Fibroblast of lung (primary cell): ENCODE measurements around the gene OR2G6. TPM values are rescaled to one million over a fixed set of nuclear protein-coding genes. Genes with fewer than 3 reads are reported as not detected.
"Not testable (repeated sequence)": the region's sequence is repeated elsewhere in the genome, so short reads cannot be mapped to it uniquely, and the experiment has no call there.

ENCODE experiments used
- DNase-seq, 2 donors: peaks; one replicate each; pipeline versions ENCODE4 v3.0.0 to v3.0.0-alpha.2; 2010; ENCODE audit warnings: low read depth in 2 of 2
- H2AFZ ChIP-seq: 2 replicates; pipeline ENCODE4 v1.5.1; 2012; ENCODE audit warnings: low read length, control low read depth, inconsistent platforms
- H3K27ac ChIP-seq: 2 replicates; pipeline ENCODE4 v1.5.1; 2011; ENCODE audit warnings: low read length, control low read depth; ENCODE audit not compliant: insufficient read depth
- H3K27me3 ChIP-seq: 2 replicates; pipeline ENCODE4 v1.5.1; 2011; ENCODE audit warnings: mild to moderate bottlenecking, low read length; ENCODE audit not compliant: control insufficient read depth, insufficient read depth
- H3K36me3 ChIP-seq: 2 replicates; pipeline ENCODE4 v1.5.1; 2011; ENCODE audit warnings: low read length; ENCODE audit not compliant: control insufficient read depth, insufficient read depth
- H3K4me1 ChIP-seq: 2 replicates; pipeline ENCODE4 v1.5.1; 2011; ENCODE audit warnings: low read length; ENCODE audit not compliant: control insufficient read depth, insufficient read depth; ENCODE audit errors: extremely low read depth
- H3K4me2 ChIP-seq: 2 replicates; pipeline ENCODE4 v1.5.1; 2011; ENCODE audit warnings: low read length, control low read depth; ENCODE audit not compliant: insufficient read depth; ENCODE audit errors: extremely low read depth
- H3K4me3 ChIP-seq, 4 experiments: fragments of 200-600 bp in 1 of 4; sonication (generic) in 1 of 4; replicated peaks in 1 of 4; 2 replicates each; pipeline ENCODE4 v1.5.1; 2011 to 2016; ENCODE audit warnings: low read length in 4 of 4, low read depth in 3 of 4, mild to moderate bottlenecking in 3 of 4, control low read depth in 2 of 4, inconsistent platforms in 1 of 4, mixed read lengths in 1 of 4; ENCODE audit not compliant: insufficient read depth in 1 of 4; ENCODE audit errors: control extremely low read depth in 1 of 4
- H3K79me2 ChIP-seq: 2 replicates; pipeline ENCODE4 v1.5.1; 2012; ENCODE audit warnings: mild to moderate bottlenecking, low read length, inconsistent platforms; ENCODE audit not compliant: control insufficient read depth, insufficient read depth
- H3K9ac ChIP-seq: 2 replicates; pipeline ENCODE4 v1.5.1; 2011; ENCODE audit warnings: mild to moderate bottlenecking, low read length, control low read depth; ENCODE audit not compliant: insufficient read depth
- H3K9me3 ChIP-seq: 2 replicates; pipeline ENCODE4 v1.5.1; 2012; ENCODE audit warnings: low read depth, low read length; ENCODE audit not compliant: control insufficient read depth, insufficient read depth
- H4K20me1 ChIP-seq: 2 replicates; pipeline ENCODE4 v1.5.1; 2011; ENCODE audit warnings: low read length; ENCODE audit not compliant: control insufficient read depth, insufficient read depth; ENCODE audit errors: extremely low read depth
- CTCF ChIP-seq, 2 donors: IDR thresholded peaks in 1 of 2; conservative IDR thresholded peaks in 1 of 2; 1 replicate in 1 of 2; 2 replicates in 1 of 2; pipeline ENCODE4 v1.5.1; 2011 to 2012; ENCODE audit warnings: low read length in 2 of 2, control low read depth in 1 of 2, inconsistent platforms in 1 of 2, low read depth in 1 of 2, mild to moderate bottlenecking in 1 of 2
- EZH2 ChIP-seq: IDR thresholded peaks from 2 replicates; pipeline ENCODE4 v1.5.1; 2012; ENCODE audit warnings: low read length, control low read depth, mild to moderate bottlenecking; ENCODE audit errors: missing control alignments
- polyA plus RNA-seq, 2 donors: library from polyadenylated mRNA; depleted of rRNA in 1 of 2; stranded (reverse) in 1 of 2; unstranded in 1 of 2; fragments of >200 nt; gene quantifications; 2 replicates each; pipeline ENCODE4 v1.2.1, GENCODE V29; 2011 to 2012; ENCODE audit warnings: missing spikeins in 1 of 2
- total RNA-seq: library from RNA; depleted of rRNA; stranded (reverse); fragments of >200 nt; gene quantifications from 2 replicates; pipeline ENCODE4 v1.2.1, GENCODE V29; 2014

Gene OR2G6
- total and polyA plus RNA-seq, 2 donors (not counting 1 experiment from before 2014, with no cell fraction given): not detected

DNA sequence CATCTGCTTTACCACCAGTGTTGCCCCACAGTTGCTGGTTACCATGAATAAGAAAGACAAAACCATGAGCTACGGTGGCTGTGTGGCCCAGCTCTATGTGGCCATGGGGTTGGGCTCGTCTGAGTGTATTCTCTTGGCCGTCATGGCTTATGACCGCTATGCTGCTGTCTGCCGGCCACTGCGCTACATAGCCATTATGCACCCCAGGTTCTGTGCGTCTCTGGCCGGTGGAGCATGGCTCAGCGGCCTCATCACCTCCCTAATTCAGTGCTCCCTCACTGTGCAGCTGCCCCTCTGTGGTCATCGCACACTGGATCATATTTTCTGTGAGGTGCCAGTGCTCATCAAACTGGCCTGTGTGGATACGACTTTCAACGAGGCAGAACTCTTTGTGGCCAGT is 14.0 kb downstream of the OR2G6 start:
- no peaks in the 10 kb centered on the region for H3K27me3 ChIP-seq
- no peak overlapping the region for H3K27ac ChIP-seq
- no peaks in the 10 kb centered on the region for H3K4me1 ChIP-seq
- no peak for DNase-seq
- H3K9ac ChIP-seq: no peak overlapping the region
- H4K20me1 ChIP-seq: no peaks in the 10 kb centered on the region
- H3K4me3 ChIP-seq: no peak overlapping the region
- TF ChIP-seq CTCF (conservative IDR thresholded peaks at IDR 0.05 in 1 of 2, IDR thresholded peaks at IDR 0.05 in 1 of 2; ENCODE audit: low read depth in 1 of 2, low read length in 2 of 2): no peak
- TF ChIP-seq EZH2: no peak
- H3K79me2 ChIP-seq: no peaks in the 10 kb centered on the region
- no peak overlapping the region for H3K4me2 ChIP-seq
- no peaks in the 10 kb centered on the region for H3K9me3 ChIP-seq
- no peaks in the 10 kb centered on the region for H3K36me3 ChIP-seq
- no peak overlapping the region for H2AFZ ChIP-seq

DNA sequence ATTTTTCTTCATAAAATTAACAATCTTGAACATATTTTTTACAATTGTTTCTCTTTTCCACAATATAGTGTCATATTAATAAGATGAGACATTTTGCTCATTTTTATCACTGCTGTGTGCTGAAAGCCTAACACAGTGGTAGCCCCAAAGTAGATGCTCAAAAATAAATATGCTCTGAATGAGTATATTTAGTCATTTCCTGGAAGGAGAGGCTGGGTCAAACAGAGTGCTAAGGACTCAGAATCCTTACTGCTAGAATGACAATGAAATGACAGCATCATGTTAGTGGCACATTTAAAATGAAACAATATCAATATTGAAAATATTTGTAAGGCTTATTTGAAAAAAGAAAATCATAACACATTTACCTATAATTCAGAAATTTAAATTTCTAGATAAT is 29.6 kb downstream of the OR2G6 start:
- H4K20me1 ChIP-seq, H3K4me2 ChIP-seq, H3K4me3 ChIP-seq, H2AFZ ChIP-seq, H3K4me1 ChIP-seq, H3K27ac ChIP-seq, H3K36me3 ChIP-seq, H3K79me2 ChIP-seq, DNase-seq, H3K27me3 ChIP-seq, H3K9ac ChIP-seq, H3K9me3 ChIP-seq: not testable (repeated sequence)

DNA sequence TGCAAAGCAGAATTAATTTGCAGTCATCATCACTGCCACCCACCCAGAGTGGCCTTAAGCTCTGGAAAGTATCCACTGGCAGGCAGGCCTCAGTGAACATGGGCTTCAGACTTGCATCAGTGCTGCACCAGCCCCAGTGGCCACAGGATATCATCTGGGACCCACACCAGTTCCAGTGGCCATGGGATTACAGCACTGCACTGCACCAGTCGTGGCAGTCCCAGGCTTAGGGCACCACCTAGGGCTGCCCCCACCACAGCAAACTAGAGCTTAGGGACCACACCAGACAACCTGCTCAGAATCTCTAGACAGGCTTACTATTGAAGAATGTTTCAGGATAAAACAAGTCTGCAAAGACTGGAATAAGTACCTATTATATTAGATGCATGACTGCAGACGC is 39.5 kb downstream of the OR2G6 start:
- not testable (repeated sequence) for DNase-seq, H4K20me1 ChIP-seq, H3K27me3 ChIP-seq, H3K36me3 ChIP-seq, H3K4me1 ChIP-seq, H3K4me2 ChIP-seq, H3K9ac ChIP-seq, H3K27ac ChIP-seq, H3K4me3 ChIP-seq, H3K79me2 ChIP-seq, H2AFZ ChIP-seq, H3K9me3 ChIP-seq

DNA sequence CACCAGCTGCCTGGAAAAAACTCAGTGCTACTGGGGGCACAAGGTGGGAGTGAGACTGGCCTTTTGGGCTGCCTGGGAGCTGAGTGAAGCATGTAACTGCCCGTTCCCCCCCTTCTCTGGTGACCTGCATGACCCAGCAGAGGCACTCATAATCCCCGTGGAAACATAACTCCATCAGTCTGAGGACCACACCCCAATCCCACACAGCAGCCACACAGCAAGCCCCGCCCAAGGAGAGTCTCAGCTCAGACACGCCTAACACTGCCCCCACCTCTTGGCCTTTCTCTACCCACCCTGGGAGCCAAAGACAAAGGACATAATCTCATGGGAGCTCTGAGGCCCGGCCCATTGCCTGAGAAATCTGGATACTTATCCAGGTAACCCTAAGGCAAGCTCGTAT is 43.2 kb downstream of the OR2G6 start:
- H3K4me1 ChIP-seq, H3K4me3 ChIP-seq, H3K9me3 ChIP-seq, H3K27ac ChIP-seq, H2AFZ ChIP-seq, H3K27me3 ChIP-seq, H3K79me2 ChIP-seq, H4K20me1 ChIP-seq, H3K4me2 ChIP-seq, H3K9ac ChIP-seq, H3K36me3 ChIP-seq, DNase-seq: not testable (repeated sequence)

GRCh38 chr1:248562672-248563071 is 54.8 kb downstream of the OR2G6 start, which contains the start of gene OR2T29:
OR2T29 (minus strand) TSS chr1:248562772; CDS start chr1:248559491, 3,281 bp downstream.
- not testable (repeated sequence) for H3K4me1 ChIP-seq, H3K4me2 ChIP-seq, H3K4me3 ChIP-seq, H4K20me1 ChIP-seq, H3K36me3 ChIP-seq, H3K9ac ChIP-seq, H3K9me3 ChIP-seq, H3K27me3 ChIP-seq, H3K79me2 ChIP-seq, H3K27ac ChIP-seq, H2AFZ ChIP-seq, DNase-seq

DNA sequence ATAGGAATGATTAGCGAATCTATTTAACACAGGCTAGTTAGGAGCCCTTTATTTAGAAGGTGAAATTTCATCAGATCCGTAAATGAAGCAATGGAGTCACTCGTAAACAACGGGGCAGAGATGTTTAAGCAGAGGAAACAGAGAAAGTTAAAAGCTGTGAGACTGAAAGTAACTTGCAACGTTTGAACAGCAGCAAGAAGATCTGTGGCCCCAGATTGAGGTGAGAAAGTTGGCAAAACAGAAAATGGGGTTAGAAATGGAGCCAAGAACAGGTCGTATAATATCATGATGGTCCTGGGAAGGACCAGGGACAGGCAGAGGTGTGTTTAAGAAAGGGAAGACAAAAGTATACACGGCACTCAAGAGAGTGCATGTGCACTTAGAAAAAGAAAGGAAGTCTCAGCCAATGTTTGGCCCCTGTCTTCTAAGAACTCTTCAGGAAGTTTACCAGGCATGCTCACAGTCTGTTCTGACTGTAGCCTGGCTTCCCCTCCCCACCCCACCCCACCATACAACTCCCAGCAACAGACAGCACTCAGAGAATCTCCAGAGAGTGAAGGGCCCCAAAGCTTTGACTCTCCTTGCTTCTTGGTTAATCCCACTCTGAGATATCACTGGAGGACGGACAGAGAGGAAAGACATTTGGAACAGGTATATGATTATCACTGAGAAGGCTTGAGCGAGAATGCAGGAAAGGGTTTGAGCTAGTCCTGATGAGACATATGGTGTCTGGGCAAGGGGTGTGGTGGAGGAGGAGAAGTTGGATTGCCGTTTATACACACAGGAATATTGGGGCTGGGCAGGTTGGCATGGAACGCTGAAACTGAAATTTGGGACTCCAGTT is 57.9 kb downstream of the OR2G6 start:
- H3K27ac ChIP-seq, H3K79me2 ChIP-seq, H3K36me3 ChIP-seq, H3K9me3 ChIP-seq, H3K4me3 ChIP-seq, H4K20me1 ChIP-seq, H3K9ac ChIP-seq, H3K4me1 ChIP-seq, DNase-seq, H3K4me2 ChIP-seq, H3K27me3 ChIP-seq, H2AFZ ChIP-seq: not testable (repeated sequence)
